B cell (primary cell): ENCODE results near the gene SENP8. TPM values are rescaled to one million over a fixed set of nuclear protein-coding genes. Genes with fewer than 3 reads are reported as not detected.
"Not testable (repeated sequence)": the region's sequence is repeated elsewhere in the genome, so short reads cannot be mapped to it uniquely, and the experiment has no call there.

Source experiments
- ATAC-seq: fragments of 200-7000 bp; cut with Tn5 transposase; one replicate; pipeline ENCODE4 v1.10.0; 2021; ENCODE audit warnings: low read depth, mild to moderate bottlenecking, moderate number of reproducible peaks, moderate library complexity
- CTCF ChIA-PET: fragments of 350-600 bp; sonication (Branson Sonifier 250); formaldehyde crosslinking; loops from one replicate; lab custom pipeline; 2021; ENCODE audit warnings: antibody characterized with exemption, inconsistent platforms; lab: Charles Lee
- POLR2A ChIA-PET: fragments of 350-600 bp; sonication (Branson Sonifier 250); formaldehyde crosslinking; loops from one replicate; lab custom pipeline; 2021; ENCODE audit warnings: antibody characterized with exemption; lab: Charles Lee
- DNase-seq: peaks from one replicate; pipeline ENCODE4 v3.0.0; 2013
- H2AFZ ChIP-seq: 2 replicates; pipeline ENCODE4 v1.6.1; 2012; ENCODE audit warnings: mild to moderate bottlenecking, low read depth, low read length; ENCODE audit not compliant: insufficient read depth, poor library complexity, severe bottlenecking
- H3K27ac ChIP-seq, 2 donors: 1 replicate in 1 of 2; 2 replicates in 1 of 2; pipeline ENCODE4 v1.5.1; 2012 to 2013; ENCODE audit warnings: low read length in 2 of 2, mild to moderate bottlenecking in 2 of 2, moderate library complexity in 1 of 2
- H3K27me3 ChIP-seq, 4 experiments: fragments of 200-600 bp in 1 of 4; sonication (generic) in 1 of 4; replicated peaks in 1 of 4; 1 replicate in 2 of 4; 2 replicates in 2 of 4; pipeline versions ENCODE4 v1.6.1 to v1.7.0; 2013 to 2016; ENCODE audit warnings: low read length in 3 of 4, mild to moderate bottlenecking in 2 of 4, mixed read lengths in 1 of 4, moderate library complexity in 1 of 4; ENCODE audit not compliant: insufficient read depth in 4 of 4, control insufficient read depth in 3 of 4; ENCODE audit errors: control extremely low read depth in 1 of 4
- H3K36me3 ChIP-seq, 2 experiments: replicated peaks in 1 of 2; 1 replicate in 1 of 2; 2 replicates in 1 of 2; pipeline versions ENCODE4 v1.6.1 to v1.7.1; 2013; ENCODE audit warnings: low read length in 1 of 2; ENCODE audit not compliant: insufficient read depth in 2 of 2, control insufficient read depth in 1 of 2; ENCODE audit errors: control extremely low read depth in 1 of 2, extremely low read depth in 1 of 2
- H3K4me1 ChIP-seq, 2 donors: fragments of 200-600 bp in 1 of 2; sonication (generic) in 1 of 2; 1 replicate in 1 of 2; 2 replicates in 1 of 2; pipeline versions ENCODE4 v1.5.1 to v1.6.1; 2013 to 2017; ENCODE audit warnings: low read length in 2 of 2; ENCODE audit not compliant: control insufficient read depth in 2 of 2, insufficient read depth in 2 of 2
- H3K4me2 ChIP-seq: replicated peaks from 2 replicates; pipeline ENCODE3; 2012; ENCODE audit warnings: mild to moderate bottlenecking, low read depth, low read length; ENCODE audit not compliant: poor library complexity, severe bottlenecking
- H3K4me3 ChIP-seq, 5 experiments: fragments of 200-600 bp in 1 of 5; sonication (generic) in 1 of 5; 1 replicate in 3 of 5; 2 replicates in 2 of 5; pipeline versions ENCODE4 v1.5.1 to v1.7.0; 2011 to 2016; ENCODE audit warnings: low read length in 4 of 5, mild to moderate bottlenecking in 4 of 5, low read depth in 2 of 5, control low read depth in 1 of 5, moderate library complexity in 1 of 5; ENCODE audit not compliant: insufficient read depth in 1 of 5; ENCODE audit errors: control extremely low read depth in 1 of 5, extremely low read depth in 1 of 5
- H3K79me2 ChIP-seq: fragments of 200-600 bp; sonication (generic); one replicate; pipeline ENCODE4 v1.6.0; 2016; ENCODE audit warnings: low read length; ENCODE audit not compliant: control insufficient read depth, insufficient read depth
- H3K9ac ChIP-seq: fragments of 200-600 bp; sonication (generic); 2 replicates; pipeline ENCODE4 v1.6.1; 2017; ENCODE audit warnings: mild to moderate bottlenecking, low read length, moderate library complexity
- H3K9me3 ChIP-seq, 3 donors: one replicate each; pipeline versions ENCODE4 v1.6.1 to v1.7.1; 2013; ENCODE audit warnings: low read length in 2 of 3; ENCODE audit not compliant: control insufficient read depth in 2 of 3, insufficient read depth in 1 of 3; ENCODE audit errors: control extremely low read depth in 1 of 3
- H4K20me1 ChIP-seq: 2 replicates; pipeline ENCODE4 v1.6.0; 2012; ENCODE audit warnings: mild to moderate bottlenecking, low read length; ENCODE audit not compliant: insufficient read depth, control insufficient read depth, poor library complexity, severe bottlenecking
- H3K27ac Mint-ChIP-seq: one replicate; pipeline ENCODE4 v1.8.0; 2021; ENCODE audit warnings: mixed read lengths
- H3K27me3 Mint-ChIP-seq: one replicate; pipeline ENCODE4 v1.8.0; 2021; ENCODE audit warnings: mixed read lengths
- H3K4me1 Mint-ChIP-seq: one replicate; pipeline ENCODE4 v1.8.0; 2021; ENCODE audit warnings: mixed read lengths
- H3K4me3 Mint-ChIP-seq: one replicate; pipeline ENCODE4 v1.8.0; 2021; ENCODE audit warnings: mixed read lengths
- H3K9me3 Mint-ChIP-seq: one replicate; pipeline ENCODE4 v1.8.0; 2022; ENCODE audit warnings: mixed read lengths; ENCODE audit not compliant: insufficient read depth
- CTCF ChIP-seq: fragments of 200-600 bp; IDR thresholded peaks from one replicate; pipeline ENCODE4 v1.8.0; 2022; ENCODE audit warnings: antibody characterized with exemption, mild to moderate bottlenecking
- EZH2 ChIP-seq: IDR thresholded peaks from 2 replicates; pipeline ENCODE4 v1.6.1; 2012; ENCODE audit warnings: borderline replicate concordance, low read depth, mild to moderate bottlenecking, moderate library complexity, low read length; ENCODE audit not compliant: insufficient read depth, poor library complexity, severe bottlenecking
- WGBS: methylation state at CpG from one replicate; pipeline ENCODE4 v1.1.5; 2013; ENCODE audit warnings: missing lambda C conversion rate; ENCODE audit not compliant: insufficient coverage; 5-methylcytosine and 5-hydroxymethylcytosine counted together
- intact Hi-C: fragments of 100-400 bp; cut with micrococcal nuclease; formaldehyde crosslinking; loops from one replicate; pipeline ENCODE4 v1.10.0; 2022
- polyA plus RNA-seq: library from polyadenylated mRNA; depleted of rRNA; stranded (reverse); fragments of >200 nt; gene quantifications from 2 replicates; pipeline ENCODE4 v1.2.3, GENCODE V29; 2012
- total RNA-seq, 2 donors: library from RNA; stranded (reverse); fragments of 120-200 nt in 1 of 2; gene quantifications; 1 replicate in 1 of 2; 2 replicates in 1 of 2; pipeline versions ENCODE4 v1.2.3 to v1.2.4, GENCODE V29; 2013 to 2022

SENP8 gene
- total and polyA plus RNA-seq, 2 donors (not counting 1 experiment from before 2014, with no cell fraction given), result 0.62 to 0.69 TPM

- ATAC-seq (no peak), DNase-seq (no peak)
- Mint-ChIP-seq H3K4me3 (no peak overlapping the region), H3K27me3 (no peaks in the 10 kb centered on the region), H3K9me3 (no peaks in the 10 kb centered on the region), H3K27ac (no peak overlapping the region), H3K4me1 (peaks cover 30% of the 10 kb centered on the region)
- Histone ChIP-seq H3K4me2 (no peak overlapping the region), H3K4me3 (no peak overlapping the region), H3K36me3 (no peaks in the 10 kb centered on the region), H3K4me1 (peaks cover 0 to 8% of the 10 kb centered on the region in 2 donors), H3K27ac (no peak overlapping the region), H2AFZ (no peak overlapping the region), H4K20me1 (peaks cover 9% of the 10 kb centered on the region), H3K9me3 (peaks cover 0 to 1% (median 0%) of the 10 kb centered on the region in 3 donors), H3K79me2 (peaks cover 33% of the 10 kb centered on the region), H3K27me3 (no peaks in the 10 kb centered on the region), H3K9ac (no peak overlapping the region)
- TF ChIP-seq EZH2 (no peak), CTCF (no peak)
- intact Hi-C loops, result no loop called here
- ChIA-PET POLR2A (no interaction called here), CTCF (interaction anchor here (1.0 kb wide), 1 partner anchor 18 kb away, joined by 3 read pairs; no protein-coding TSS in a partner anchor)
These were observed 49.3 kb upstream of the SENP8 start for GRCh38 chr15:72068856-72069255.

- H3K9ac ChIP-seq, result no peak overlapping the region
- ATAC-seq (no peak), DNase-seq (peak; percentile 6)
- CTCF ChIA-PET, result no interaction called here
- H3K27me3 ChIP-seq, result no peaks in the 10 kb centered on the region
- H3K79me2 ChIP-seq, result peaks cover 31% of the 10 kb centered on the region
- H3K36me3 ChIP-seq, result no peaks in the 10 kb centered on the region
- H2AFZ ChIP-seq, result no peak overlapping the region
- intact Hi-C loops, result no loop called here
- H3K4me2 ChIP-seq, result peak overlapping the region; percentile 23
- peaks cover 9% of the 10 kb centered on the region for H4K20me1 ChIP-seq
- H3K4me1 Mint-ChIP-seq, result peaks cover 34% of the 10 kb centered on the region
- TF ChIP-seq CTCF (no peak), EZH2 (no peak)
- no peaks in the 10 kb centered on the region for H3K9me3 Mint-ChIP-seq
- H3K4me3 Mint-ChIP-seq, result peak overlapping the region; percentile 24
- H3K9me3 ChIP-seq, result peaks cover 0 to 1% (median 0%) of the 10 kb centered on the region in 3 donors
- no peak overlapping the region for H3K27ac ChIP-seq
- no peaks in the 10 kb centered on the region for H3K27me3 Mint-ChIP-seq
- no peak overlapping the region for H3K4me3 ChIP-seq
- 40% methylated on average over 1 of the region's 1 CpG for WGBS
- peak overlapping the region; percentile 37 for H3K27ac Mint-ChIP-seq
- POLR2A ChIA-PET, result no interaction called here
- peaks cover 0 to 8% of the 10 kb centered on the region in 2 donors for H3K4me1 ChIP-seq
These were observed 47.3 kb upstream of the SENP8 start for GRCh38 chr15:72070817-72071447.

- H3K9me3 Mint-ChIP-seq, intact Hi-C loops, H3K27me3 ChIP-seq, H4K20me1 ChIP-seq, POLR2A ChIA-PET, H2AFZ ChIP-seq, ATAC-seq, H3K27ac ChIP-seq, H3K9ac ChIP-seq, H3K4me2 ChIP-seq, H3K27me3 Mint-ChIP-seq, H3K36me3 ChIP-seq, H3K4me3 ChIP-seq, DNase-seq, H3K9me3 ChIP-seq, H3K4me1 ChIP-seq, CTCF ChIA-PET: not testable (repeated sequence)
- peaks cover 34% of the 10 kb centered on the region for H3K79me2 ChIP-seq
- Mint-ChIP-seq H3K4me3 (peak overlapping the region; percentile 24), H3K27ac (peak overlapping the region; percentile 37), H3K4me1 (peaks cover 34% of the 10 kb centered on the region)
- 56% methylated on average over 5 of the region's 8 CpGs for WGBS
These were observed 46.8 kb upstream of the SENP8 start for GRCh38 chr15:72071448-72071825.
